Choroid plexus epithelial cell (primary cell): ENCODE results near the gene INTS11.
A peak's percentile ranks its signal among the peaks of the same experiment; 100 is the strongest.

Source experiments
- DNase-seq: peaks from one replicate; pipeline ENCODE4 v3.0.0-alpha.2; 2010; ENCODE audit warnings: low read depth
- H3K4me3 ChIP-seq: 2 replicates; pipeline ENCODE4 v1.5.1; 2011; ENCODE audit warnings: low read depth, mild to moderate bottlenecking, control low read depth, low read length, moderate library complexity
- CTCF ChIP-seq: conservative IDR thresholded peaks from 2 replicates; pipeline ENCODE4 v1.5.1; 2011; ENCODE audit warnings: low read depth, mild to moderate bottlenecking, control low read depth, inconsistent platforms, low read length, moderate library complexity

Gene INTS11

GRCh38 chr1:1299686-1300351 lies 24.6 kb downstream of the INTS11 start:
- no peak overlapping the region for H3K4me3 ChIP-seq
- no peak for DNase-seq
- peak; percentile 47 for TF ChIP-seq CTCF

- H3K4me3 ChIP-seq: no peak overlapping the region
- DNase-seq: no peak
- TF ChIP-seq CTCF: no peak
Measured at GRCh38 chr1:1298861-1299685, 25.4 kb downstream of the INTS11 start.

GRCh38 chr1:1297802-1298424 lies 26.5 kb downstream of the INTS11 start:
- TF ChIP-seq CTCF: no peak
- DNase-seq: no peak
- H3K4me3 ChIP-seq: no peak overlapping the region

- DNase-seq: no peak
- H3K4me3 ChIP-seq: no peak overlapping the region
- TF ChIP-seq CTCF: no peak
Measured at GRCh38 chr1:1296070-1297061, 28.1 kb downstream of the INTS11 start.

GRCh38 chr1:1295154-1295923 lies 29.1 kb downstream of the INTS11 start:
- no peak overlapping the region for H3K4me3 ChIP-seq
- no peak for DNase-seq
- no peak for TF ChIP-seq CTCF
